HepG2 (cell line): Measurements from ENCODE around the gene PEX10. TPM values are rescaled to one million over a fixed set of nuclear protein-coding genes. Genes with fewer than 3 reads are reported as not detected.

Experiments used
- ATAC-seq: fragments of 200-7000 bp; cut with Tn5 transposase; 3 replicates; pipeline ENCODE4 v1.9.1; 2020; ENCODE audit warnings: mild to moderate bottlenecking, moderate library complexity
- BruUV-seq: library from RNA; stranded (reverse); fragments of 400-500 nt; replicated peaks from 2 replicates; lab custom pipeline; 2021; lab: Mats Ljungman, UMichigan
- CTCF ChIA-PET: fragments of 300-600 bp; formaldehyde crosslinking; extraction: SDS; loops from one replicate; lab custom pipeline; 2021; ENCODE audit warnings: low total read pairs, inconsistent platforms, low intra/inter-chr PET ratio; lab: Yijun Ruan, JAX
- POLR2A ChIA-PET: fragments of 350-600 bp; sonication (Branson Sonifier 250); formaldehyde crosslinking; loops from one replicate; lab custom pipeline; 2020; ENCODE audit warnings: antibody characterized with exemption, inconsistent platforms; lab: Yijun Ruan, JAX
- DNase-seq: peaks from one replicate; pipeline ENCODE4 v3.0.0-alpha.2; 2015; ENCODE audit warnings: low spot score
- FAIRE-seq: peaks from 3 replicates; lab custom pipeline; 2011; peaks lifted over from hg19 to GRCh38; lab: Jason Lieb, UNC
- H2AFZ ChIP-seq: one replicate; pipeline ENCODE4 v1.6.1; 2011; ENCODE audit warnings: low read length, inconsistent platforms
- H3K27ac ChIP-seq: fragments of 300-600 bp; 3 replicates; pipeline ENCODE4 v1.8.0; 2011; ENCODE audit warnings: mixed run types, mild to moderate bottlenecking, mixed read lengths, low read length, inconsistent platforms; ENCODE audit not compliant: insufficient read depth; ENCODE audit errors: extremely low read length
- H3K27me3 ChIP-seq, 2 experiments: fragments of 200-600 bp in 1 of 2; 2 replicates in 1 of 2; 3 replicates in 1 of 2; pipeline versions ENCODE4 v1.6.0 to v1.8.0; 2011; ENCODE audit warnings: low read length in 2 of 2, mild to moderate bottlenecking in 2 of 2, moderate library complexity in 2 of 2, inconsistent platforms in 1 of 2; ENCODE audit not compliant: insufficient read depth in 2 of 2, control insufficient read depth in 1 of 2
- H3K36me3 ChIP-seq, 2 experiments: fragments of 200-600 bp in 1 of 2; replicated peaks in 1 of 2; 2 replicates in 1 of 2; 3 replicates in 1 of 2; pipeline versions ENCODE4 v1.5.1 to v1.8.0; 2011; ENCODE audit warnings: low read length in 2 of 2, inconsistent platforms in 1 of 2; ENCODE audit not compliant: insufficient read depth in 2 of 2, control insufficient read depth in 1 of 2
- H3K4me1 ChIP-seq: 2 replicates; pipeline ENCODE4 v1.5.1; 2012; ENCODE audit warnings: low read length, inconsistent platforms; ENCODE audit not compliant: insufficient read depth
- H3K4me2 ChIP-seq: 2 replicates; pipeline ENCODE4 v1.6.0; 2011; ENCODE audit warnings: low read depth, low read length, inconsistent platforms
- H3K4me3 ChIP-seq, 3 experiments: fragments of 200-600 bp in 1 of 3; sonication (generic), shearing (Covaris generic) in 1 of 3; replicated peaks in 1 of 3; 2 replicates each; pipeline ENCODE4 v1.5.1; 2011 to 2016; ENCODE audit warnings: low read length in 3 of 3, inconsistent platforms in 2 of 3, low read depth in 2 of 3, mild to moderate bottlenecking in 2 of 3, control low read depth in 1 of 3, mixed read lengths in 1 of 3; ENCODE audit not compliant: insufficient read depth in 1 of 3
- H3K79me2 ChIP-seq: one replicate; pipeline ENCODE4 v1.6.1; 2011; ENCODE audit warnings: low read length, inconsistent platforms; ENCODE audit not compliant: insufficient read depth
- H3K9ac ChIP-seq: 2 replicates; pipeline ENCODE4 v1.6.0; 2011; ENCODE audit warnings: mild to moderate bottlenecking, low read depth, low read length, inconsistent platforms; ENCODE audit not compliant: insufficient read depth
- H3K9me3 ChIP-seq: 2 replicates; pipeline ENCODE4 v1.5.1; 2012; ENCODE audit warnings: mild to moderate bottlenecking, low read length
- H4K20me1 ChIP-seq: 2 replicates; pipeline ENCODE4 v1.6.0; 2011; ENCODE audit warnings: inconsistent platforms, mild to moderate bottlenecking, low read length, moderate library complexity; ENCODE audit not compliant: insufficient read depth
- AGO2 ChIP-seq: fragments of 200-400 bp; formaldehyde crosslinking; optimal IDR thresholded peaks from 2 replicates; pipeline ENCODE3; 2017; ENCODE audit warnings: mild to moderate bottlenecking, low read depth, low read length, moderate library complexity
- FOSL2 ChIP-seq: sonication (generic); formaldehyde crosslinking; IDR thresholded peaks from 2 replicates; pipeline ENCODE4 v1.4.0; 2020; ENCODE audit warnings: missing genetic modification reagents
- SAFB2 ChIP-seq: sonication (generic); formaldehyde crosslinking; IDR thresholded peaks from 2 replicates; pipeline ENCODE4 v1.5.1; 2020; ENCODE audit warnings: missing genetic modification reagents, low read depth, mild to moderate bottlenecking, borderline replicate concordance
- SP4 ChIP-seq: sonication (generic); formaldehyde crosslinking; IDR thresholded peaks from 2 replicates; pipeline ENCODE4 v1.8.1; 2023; ENCODE audit warnings: mild to moderate bottlenecking, missing genetic modification reagents
- ZNF780A ChIP-seq: sonication (generic); formaldehyde crosslinking; IDR thresholded peaks from 2 replicates; pipeline ENCODE4 v1.8.0; 2022; ENCODE audit warnings: mild to moderate bottlenecking, missing genetic modification reagents, moderate library complexity
- WGBS: methylation state at CpG from one replicate; pipeline ENCODE4 v1.1.6; 2017; ENCODE audit warnings: low lambda C conversion rate; 5-methylcytosine and 5-hydroxymethylcytosine counted together
- in situ Hi-C: cut with HindIII; loops from 2 replicates; pipeline ENCODE4 v1.10.0; 2017; ENCODE audit warnings: low pct_unique_long_range_greater_than_20kb; ENCODE audit not compliant: extremely low pct_ligation_motif_present
- intact Hi-C: fragments of 100-400 bp; cut with micrococcal nuclease; formaldehyde crosslinking; loops from one replicate; pipeline ENCODE4 v1.10.0; 2022; ENCODE audit not compliant: unreplicated experiment
- polyA plus RNA-seq, 8 experiments: library from polyadenylated mRNA; depleted of rRNA in 3 of 8; stranded (reverse) in 7 of 8; unstranded in 1 of 8; fragments of >200 nt; fragmentation: Illumina TruSeq in 4 of 8; extraction: Trizol in 4 of 8; gene quantifications; 2 replicates each; pipeline versions ENCODE4 v1.2.1 to v1.2.3, GENCODE V29; 2011 to 2016; ENCODE audit warnings: low read depth in 4 of 8, missing spikeins in 1 of 8, mixed read lengths in 1 of 8; ENCODE audit not compliant: insufficient read depth in 1 of 8
- total RNA-seq, 5 experiments: library from RNA; depleted of rRNA; stranded (reverse); fragments of >200 nt; fragmentation: Illumina TruSeq; extraction: Trizol; gene quantifications; 2 replicates each; pipeline ENCODE4 v1.2.3, GENCODE V29; 2016; ENCODE audit warnings: low read depth in 1 of 5
- TF ChIP-seq, protein P1 (sequence below): sonication (generic); formaldehyde crosslinking; IDR thresholded peaks from 2 replicates; pipeline ENCODE4 v1.4.0; 2020; ENCODE audit warnings: missing genetic modification reagents, mild to moderate bottlenecking, borderline replicate concordance
- TF ChIP-seq, protein P2 (sequence below): sonication (generic); formaldehyde crosslinking; IDR thresholded peaks from 2 replicates; pipeline ENCODE4 v1.9.0; 2022; ENCODE audit warnings: missing genetic modification reagents, mild to moderate bottlenecking, borderline replicate concordance

PEX10 gene
- total and polyA plus RNA-seq, 2 of the 13 experiments (the other 11 are each of a cell fraction or from before 2014, with no cell fraction given) = 16.1 to 39.6 TPM

DNA sequence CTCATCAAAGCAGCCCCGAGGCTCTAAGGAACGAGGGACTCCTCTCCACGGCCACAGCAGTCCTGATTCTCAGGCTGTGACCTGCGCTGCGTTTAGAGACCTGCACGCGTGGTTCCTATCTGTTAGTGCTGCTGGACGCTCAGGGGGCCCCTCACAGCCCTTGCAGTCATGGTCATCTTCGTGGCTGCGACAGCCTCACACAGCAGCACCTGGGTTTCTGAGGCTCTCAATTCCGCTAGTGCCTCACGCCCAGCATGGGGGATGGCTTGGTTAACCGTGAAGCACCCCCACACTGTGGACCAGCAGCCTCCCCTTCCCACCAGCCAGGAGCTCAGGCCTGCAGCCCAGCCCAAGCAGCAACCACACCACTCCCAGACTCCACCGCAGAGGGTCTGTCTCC lies 28.8 kb downstream of the PEX10 start:
- POLR2A ChIA-PET = no interaction called here
- intact Hi-C loops = loop anchor here (5.0 kb wide), 1 partner anchor 71 kb away; no protein-coding TSS in a partner anchor

More for the DNA sequence above, 28.8 kb downstream of the PEX10 start:
- TF ChIP-seq AGO2 = peak; percentile 40
- TF ChIP-seq SP4 (CRISPR knock-in tag) = 0 out of 2 replicates have a peak, but pooled peaks have one; percentile 2
- TF ChIP-seq, protein P1, sequence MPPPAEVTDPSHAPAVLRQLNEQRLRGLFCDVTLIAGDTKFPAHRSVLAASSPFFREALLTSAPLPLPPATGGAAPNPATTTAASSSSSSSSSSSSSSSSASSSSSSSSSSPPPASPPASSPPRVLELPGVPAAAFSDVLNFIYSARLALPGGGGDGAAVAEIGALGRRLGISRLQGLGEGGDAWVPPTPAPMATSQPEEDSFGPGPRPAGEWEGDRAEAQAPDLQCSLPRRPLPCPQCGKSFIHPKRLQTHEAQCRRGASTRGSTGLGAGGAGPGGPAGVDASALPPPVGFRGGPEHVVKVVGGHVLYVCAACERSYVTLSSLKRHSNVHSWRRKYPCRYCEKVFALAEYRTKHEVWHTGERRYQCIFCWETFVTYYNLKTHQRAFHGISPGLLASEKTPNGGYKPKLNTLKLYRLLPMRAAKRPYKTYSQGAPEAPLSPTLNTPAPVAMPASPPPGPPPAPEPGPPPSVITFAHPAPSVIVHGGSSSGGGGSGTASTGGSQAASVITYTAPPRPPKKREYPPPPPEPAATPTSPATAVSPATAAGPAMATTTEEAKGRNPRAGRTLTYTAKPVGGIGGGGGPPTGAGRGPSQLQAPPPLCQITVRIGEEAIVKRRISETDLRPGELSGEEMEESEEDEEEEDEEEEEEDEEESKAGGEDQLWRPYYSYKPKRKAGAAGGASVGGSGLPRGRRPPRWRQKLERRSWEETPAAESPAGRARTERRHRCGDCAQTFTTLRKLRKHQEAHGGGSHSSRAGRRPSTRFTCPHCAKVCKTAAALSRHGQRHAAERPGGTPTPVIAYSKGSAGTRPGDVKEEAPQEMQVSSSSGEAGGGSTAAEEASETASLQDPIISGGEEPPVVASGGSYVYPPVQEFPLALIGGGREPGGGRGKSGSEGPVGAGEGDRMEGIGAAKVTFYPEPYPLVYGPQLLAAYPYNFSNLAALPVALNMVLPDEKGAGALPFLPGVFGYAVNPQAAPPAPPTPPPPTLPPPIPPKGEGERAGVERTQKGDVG = peak; percentile 25; the same call in 1 of the 2 replicates
- no peak for TF ChIP-seq FOSL2
- 0 out of 2 replicates have a peak, but pooled peaks have one; percentile 38 for TF ChIP-seq SAFB2 (CRISPR knock-in tag)
- TF ChIP-seq, protein P2, sequence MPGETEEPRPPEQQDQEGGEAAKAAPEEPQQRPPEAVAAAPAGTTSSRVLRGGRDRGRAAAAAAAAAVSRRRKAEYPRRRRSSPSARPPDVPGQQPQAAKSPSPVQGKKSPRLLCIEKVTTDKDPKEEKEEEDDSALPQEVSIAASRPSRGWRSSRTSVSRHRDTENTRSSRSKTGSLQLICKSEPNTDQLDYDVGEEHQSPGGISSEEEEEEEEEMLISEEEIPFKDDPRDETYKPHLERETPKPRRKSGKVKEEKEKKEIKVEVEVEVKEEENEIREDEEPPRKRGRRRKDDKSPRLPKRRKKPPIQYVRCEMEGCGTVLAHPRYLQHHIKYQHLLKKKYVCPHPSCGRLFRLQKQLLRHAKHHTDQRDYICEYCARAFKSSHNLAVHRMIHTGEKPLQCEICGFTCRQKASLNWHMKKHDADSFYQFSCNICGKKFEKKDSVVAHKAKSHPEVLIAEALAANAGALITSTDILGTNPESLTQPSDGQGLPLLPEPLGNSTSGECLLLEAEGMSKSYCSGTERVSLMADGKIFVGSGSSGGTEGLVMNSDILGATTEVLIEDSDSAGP (CRISPR knock-in tag) = 0 out of 2 replicates have a peak, but pooled peaks have one; percentile 16
- TF ChIP-seq ZNF780A (CRISPR knock-in tag) = no peak
- Histone ChIP-seq H3K4me2 (no peak overlapping the region), H3K27me3 (no peaks in the 10 kb centered on the region), H3K27ac (no peak overlapping the region), H3K79me2 (no peaks in the 10 kb centered on the region), H3K9me3 (no peaks in the 10 kb centered on the region), H4K20me1 (no peaks in the 10 kb centered on the region), H3K4me1 (peaks cover 26% of the 10 kb centered on the region), H3K4me3 (no peak overlapping the region), H3K9ac (no peak overlapping the region), H3K36me3 (0 out of 5 replicates have a peak, but pooled peaks cover 0 to 3% of the 10 kb centered on the region in 2 experiments), H2AFZ (no peak overlapping the region)
- whole genome bisulfite sequencing = 86% methylated on average over 6 of the region's 14 CpGs
- BruUV-seq = TSS peak; percentile 34
- FAIRE-seq (no peak), ATAC-seq (no peak), DNase-seq (no peak)
- CTCF ChIA-PET = interaction anchor here (3.1 kb wide), 1 partner anchor 188 kb away, joined by 30 read pairs; the partner anchor contains the start of gene FAAP20
- in situ Hi-C loops = loop anchor here (5.0 kb wide), 1 partner anchor 191 kb away; the partner anchor contains the start of gene FAAP20
